DOHH2 (cell line): ENCODE results near the gene NOP16.

ENCODE experiments used
- H3F3A ChIP-seq: fragments of 200-600 bp; sonication (generic), shearing (Covaris generic); 2 replicates; pipeline ENCODE4 v1.6.0; 2016; ENCODE audit warnings: antibody characterized with exemption, mild to moderate bottlenecking; ENCODE audit not compliant: control insufficient read depth, insufficient read depth
- H3K27ac ChIP-seq: fragments of 200-600 bp; sonication (generic); 2 replicates; pipeline ENCODE4 v1.5.1; 2014; ENCODE audit warnings: low read depth, mild to moderate bottlenecking, low read length, moderate library complexity
- H3K27me3 ChIP-seq: fragments of 200-600 bp; sonication (generic); 2 replicates; pipeline ENCODE4 v1.6.1; 2014; ENCODE audit warnings: mild to moderate bottlenecking, low read length, mixed read lengths; ENCODE audit not compliant: control insufficient read depth
- H3K36me3 ChIP-seq: fragments of 200-600 bp; sonication (generic); 2 replicates; pipeline ENCODE4 v1.6.1; 2014; ENCODE audit warnings: mild to moderate bottlenecking, low read length, moderate library complexity, mixed read lengths; ENCODE audit not compliant: control insufficient read depth
- H3K4me1 ChIP-seq: fragments of 200-600 bp; sonication (generic); 2 replicates; pipeline ENCODE4 v1.6.1; 2014; ENCODE audit warnings: mild to moderate bottlenecking, low read length, mixed read lengths; ENCODE audit not compliant: control insufficient read depth
- H3K4me2 ChIP-seq: fragments of 200-600 bp; sonication (generic); 2 replicates; pipeline ENCODE4 v1.6.0; 2014; ENCODE audit warnings: mild to moderate bottlenecking, low read length, moderate library complexity
- H3K4me3 ChIP-seq: fragments of 200-600 bp; sonication (generic); 2 replicates; pipeline ENCODE4 v1.5.1; 2014; ENCODE audit warnings: mild to moderate bottlenecking, low read length, mixed read lengths
- H3K79me2 ChIP-seq: fragments of 200-600 bp; sonication (generic); 2 replicates; pipeline ENCODE4 v1.6.1; 2014; ENCODE audit warnings: mild to moderate bottlenecking, low read length, mixed read lengths; ENCODE audit not compliant: control insufficient read depth
- H3K9me2 ChIP-seq: fragments of 200-600 bp; sonication (generic); replicated peaks from 2 replicates; pipeline ENCODE4 v1.6.1; 2014; ENCODE audit warnings: mild to moderate bottlenecking, low read length, mixed read lengths; ENCODE audit not compliant: control insufficient read depth
- H3K9me3 ChIP-seq: fragments of 200-600 bp; sonication (generic); 2 replicates; pipeline ENCODE4 v1.6.1; 2014; ENCODE audit warnings: antibody characterized with exemption, low read length, mixed read lengths; ENCODE audit not compliant: control insufficient read depth, insufficient read depth
- H4K20me1 ChIP-seq: fragments of 200-600 bp; sonication (generic); 2 replicates; pipeline ENCODE4 v1.6.0; 2014; ENCODE audit warnings: low read depth, mild to moderate bottlenecking, antibody characterized with exemption, low read length, moderate library complexity; ENCODE audit not compliant: control insufficient read depth, insufficient read depth
- CTCF ChIP-seq: fragments of 200-600 bp; sonication (generic); IDR thresholded peaks from one replicate; pipeline ENCODE4 v1.5.1; 2014; ENCODE audit warnings: antibody characterized with exemption, mild to moderate bottlenecking, low read depth, low read length; ENCODE audit not compliant: poor library complexity, severe bottlenecking
- EZH2phosphoT487 ChIP-seq: fragments of 200-600 bp; sonication (generic); IDR thresholded peaks from 2 replicates; pipeline ENCODE4 v1.6.1; 2017; ENCODE audit warnings: borderline replicate concordance, mild to moderate bottlenecking, antibody characterized with exemption, low read length, moderate library complexity, mixed read lengths

Gene NOP16

GRCh38 chr5:176350416-176350815 lies 38.0 kb downstream of the NOP16 start:
- Histone ChIP-seq H3F3A (peaks cover 2% of the 10 kb centered on the region; the same call in 1 of the 2 replicates), H3K27ac (no peak overlapping the region), H3K36me3 (peaks cover 94% of the 10 kb centered on the region), H3K4me2 (no peak overlapping the region), H3K9me3 (no peaks in the 10 kb centered on the region), H3K9me2 (no peaks in the 10 kb centered on the region), H3K4me3 (no peak overlapping the region), H3K4me1 (no peaks in the 10 kb centered on the region), H3K27me3 (no peaks in the 10 kb centered on the region), H3K79me2 (peaks cover 44% of the 10 kb centered on the region), H4K20me1 (no peaks in the 10 kb centered on the region; the same call in 1 of the 2 replicates)
- no peak for TF ChIP-seq EZH2phosphoT487
- no peak for TF ChIP-seq CTCF

- Histone ChIP-seq H4K20me1 (no peaks in the 10 kb centered on the region), H3K9me2 (no peaks in the 10 kb centered on the region), H3K27ac (no peak overlapping the region), H3K4me1 (no peaks in the 10 kb centered on the region), H3K4me2 (no peak overlapping the region), H3K36me3 (peaks cover 41% of the 10 kb centered on the region), H3F3A (no peaks in the 10 kb centered on the region), H3K79me2 (no peaks in the 10 kb centered on the region), H3K27me3 (no peaks in the 10 kb centered on the region), H3K9me3 (no peaks in the 10 kb centered on the region), H3K4me3 (no peak overlapping the region)
- TF ChIP-seq CTCF (no peak), EZH2phosphoT487 (no peak)
These were observed 45.5 kb downstream of the NOP16 start for GRCh38 chr5:176342766-176343458.

- H3K9me2 ChIP-seq: no peaks in the 10 kb centered on the region
- H3K36me3 ChIP-seq: peaks cover 41% of the 10 kb centered on the region
- no peaks in the 10 kb centered on the region for H3K4me1 ChIP-seq
- H4K20me1 ChIP-seq: no peaks in the 10 kb centered on the region
- H3K27ac ChIP-seq: no peak overlapping the region
- H3K4me2 ChIP-seq: no peak overlapping the region
- H3K9me3 ChIP-seq: no peaks in the 10 kb centered on the region
- no peaks in the 10 kb centered on the region for H3K27me3 ChIP-seq
- H3K4me3 ChIP-seq: no peak overlapping the region
- no peaks in the 10 kb centered on the region for H3F3A ChIP-seq
- TF ChIP-seq EZH2phosphoT487 (no peak), CTCF (no peak)
- H3K79me2 ChIP-seq: no peaks in the 10 kb centered on the region
These were observed 46.3 kb downstream of the NOP16 start for GRCh38 chr5:176342158-176342483.
